Esophagus squamous epithelium (tissue), 4 donors: ENCODE measurements around the gene EVL.

Experiments
- POLR2A ChIP-seq, 4 donors: fragments of 450-650 bp; IDR thresholded peaks; one replicate each; pipeline ENCODE4 v1.6.1; 2017; ENCODE audit warnings: antibody characterized with exemption in 4 of 4, mild to moderate bottlenecking in 4 of 4, moderate library complexity in 3 of 4
- TF ChIP-seq, protein P1 (sequence below), 6 experiments: fragments of 450-650 bp in 4 of 6; fragments of 200-600 bp in 2 of 6; sonication (generic) in 2 of 6; IDR thresholded peaks; one replicate each; pipeline ENCODE4 v1.5.1; 2016 to 2019; ENCODE audit warnings: antibody characterized with exemption in 6 of 6, mild to moderate bottlenecking in 4 of 6, moderate library complexity in 4 of 6

DNA sequence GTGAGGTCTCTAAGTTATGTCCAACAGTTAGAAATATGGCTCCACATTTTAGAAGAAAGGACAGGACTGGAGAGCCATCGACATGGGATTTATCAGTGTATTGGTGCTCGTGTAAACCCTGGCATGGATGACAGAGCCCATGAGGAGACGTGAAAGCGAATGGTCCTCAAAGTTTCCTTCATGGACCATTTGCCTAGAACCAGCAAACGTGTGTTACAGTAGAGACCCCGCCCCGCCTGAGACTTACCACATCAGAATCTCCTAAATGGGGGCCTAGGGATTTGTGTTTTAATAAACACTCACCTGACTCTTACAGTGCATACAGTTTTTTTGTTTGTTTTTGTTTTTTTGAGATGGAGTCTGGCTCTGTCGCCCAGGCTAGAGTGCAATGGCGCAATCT lies 12.2 kb downstream of the EVL start:
- no peak for TF ChIP-seq POLR2A (IDR thresholded peaks at IDR 0.05)
- TF ChIP-seq, protein P1, sequence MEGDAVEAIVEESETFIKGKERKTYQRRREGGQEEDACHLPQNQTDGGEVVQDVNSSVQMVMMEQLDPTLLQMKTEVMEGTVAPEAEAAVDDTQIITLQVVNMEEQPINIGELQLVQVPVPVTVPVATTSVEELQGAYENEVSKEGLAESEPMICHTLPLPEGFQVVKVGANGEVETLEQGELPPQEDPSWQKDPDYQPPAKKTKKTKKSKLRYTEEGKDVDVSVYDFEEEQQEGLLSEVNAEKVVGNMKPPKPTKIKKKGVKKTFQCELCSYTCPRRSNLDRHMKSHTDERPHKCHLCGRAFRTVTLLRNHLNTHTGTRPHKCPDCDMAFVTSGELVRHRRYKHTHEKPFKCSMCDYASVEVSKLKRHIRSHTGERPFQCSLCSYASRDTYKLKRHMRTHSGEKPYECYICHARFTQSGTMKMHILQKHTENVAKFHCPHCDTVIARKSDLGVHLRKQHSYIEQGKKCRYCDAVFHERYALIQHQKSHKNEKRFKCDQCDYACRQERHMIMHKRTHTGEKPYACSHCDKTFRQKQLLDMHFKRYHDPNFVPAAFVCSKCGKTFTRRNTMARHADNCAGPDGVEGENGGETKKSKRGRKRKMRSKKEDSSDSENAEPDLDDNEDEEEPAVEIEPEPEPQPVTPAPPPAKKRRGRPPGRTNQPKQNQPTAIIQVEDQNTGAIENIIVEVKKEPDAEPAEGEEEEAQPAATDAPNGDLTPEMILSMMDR (IDR thresholded peaks at IDR 0.05): no peak
